HepG2 (cell line): ENCODE data around the gene C2orf49. TPM values are rescaled to one million over a fixed set of nuclear protein-coding genes. Genes with fewer than 3 reads are reported as not detected.

Experiments
- EP300 ChIP-seq, 3 experiments: sonication (generic) in 1 of 3; formaldehyde crosslinking in 1 of 3; IDR thresholded peaks; 2 replicates each; pipeline versions ENCODE4 v1.5.1 to v1.6.1; 2011 to 2020; ENCODE audit warnings: low read depth in 2 of 3, low read length in 2 of 3, borderline replicate concordance in 1 of 3, improper control_type of control experiment in 1 of 3, mild to moderate bottlenecking in 1 of 3, missing genetic modification reagents in 1 of 3, moderate library complexity in 1 of 3
- FOSL2 ChIP-seq: sonication (generic); formaldehyde crosslinking; IDR thresholded peaks from 2 replicates; pipeline ENCODE4 v1.4.0; 2020; ENCODE audit warnings: missing genetic modification reagents
- FOXO1 ChIP-seq: sonication (generic); formaldehyde crosslinking; IDR thresholded peaks from 2 replicates; pipeline ENCODE4 v1.4.0; 2020; ENCODE audit warnings: missing genetic modification reagents
- GATAD2A ChIP-seq: IDR thresholded peaks from 2 replicates; pipeline ENCODE4 v1.6.1; 2016
- PHF21A ChIP-seq: sonication (generic); formaldehyde crosslinking; IDR thresholded peaks from 2 replicates; pipeline ENCODE4 v1.5.0; 2020; ENCODE audit warnings: mild to moderate bottlenecking, missing genetic modification reagents
- SOX5 ChIP-seq: IDR thresholded peaks from 2 replicates; pipeline ENCODE4 v1.6.1; 2016; ENCODE audit warnings: borderline replicate concordance
- XRCC5 ChIP-seq: fragments of 200-400 bp; formaldehyde crosslinking; optimal IDR thresholded peaks from 2 replicates; pipeline ENCODE3; 2017; ENCODE audit warnings: mild to moderate bottlenecking, low read length
- ZBTB38 ChIP-seq: sonication (generic); formaldehyde crosslinking; IDR thresholded peaks from 2 replicates; pipeline ENCODE4 v1.5.1; 2020; ENCODE audit warnings: mild to moderate bottlenecking, missing genetic modification reagents
- ZNF121 ChIP-seq: sonication (generic); formaldehyde crosslinking; IDR thresholded peaks from 2 replicates; pipeline ENCODE4 v1.5.0; 2020; ENCODE audit warnings: mild to moderate bottlenecking, missing genetic modification reagents
- ZNF331 ChIP-seq: sonication (generic); formaldehyde crosslinking; IDR thresholded peaks from 2 replicates; pipeline ENCODE4 v1.4.0; 2020; ENCODE audit warnings: missing genetic modification reagents
- ZNF614 ChIP-seq: IDR thresholded peaks from 2 replicates; pipeline ENCODE4 v1.6.1; 2018; ENCODE audit warnings: missing biosample characterization, missing genetic modification reagents, inconsistent platforms, borderline replicate concordance
- polyA plus RNA-seq, 8 experiments: library from polyadenylated mRNA; depleted of rRNA in 3 of 8; stranded (reverse) in 7 of 8; unstranded in 1 of 8; fragments of >200 nt; fragmentation: Illumina TruSeq in 4 of 8; extraction: Trizol in 4 of 8; gene quantifications; 2 replicates each; pipeline versions ENCODE4 v1.2.1 to v1.2.3, GENCODE V29; 2011 to 2016; ENCODE audit warnings: low read depth in 4 of 8, missing spikeins in 1 of 8, mixed read lengths in 1 of 8; ENCODE audit not compliant: insufficient read depth in 1 of 8
- total RNA-seq, 5 experiments: library from RNA; depleted of rRNA; stranded (reverse); fragments of >200 nt; fragmentation: Illumina TruSeq; extraction: Trizol; gene quantifications; 2 replicates each; pipeline ENCODE4 v1.2.3, GENCODE V29; 2016; ENCODE audit warnings: low read depth in 1 of 5
- TF ChIP-seq, protein P1 (sequence below): sonication (generic); formaldehyde crosslinking; conservative IDR thresholded peaks from 2 replicates; pipeline ENCODE4 v1.4.0; 2020; ENCODE audit warnings: missing genetic modification reagents
- TF ChIP-seq, protein P2 (sequence below): IDR thresholded peaks from 2 replicates; pipeline ENCODE4 v1.4.0; 2020; ENCODE audit warnings: mild to moderate bottlenecking, missing genetic modification reagents
- TF ChIP-seq, protein P3 (sequence below): IDR thresholded peaks from 2 replicates; pipeline ENCODE4 v1.6.1; 2016; ENCODE audit warnings: low read depth

Gene C2orf49
- total and polyA plus RNA-seq, 2 of the 13 experiments (the other 11 are each of a cell fraction or from before 2014, with no cell fraction given) = 24.7 to 28.8 TPM

DNA sequence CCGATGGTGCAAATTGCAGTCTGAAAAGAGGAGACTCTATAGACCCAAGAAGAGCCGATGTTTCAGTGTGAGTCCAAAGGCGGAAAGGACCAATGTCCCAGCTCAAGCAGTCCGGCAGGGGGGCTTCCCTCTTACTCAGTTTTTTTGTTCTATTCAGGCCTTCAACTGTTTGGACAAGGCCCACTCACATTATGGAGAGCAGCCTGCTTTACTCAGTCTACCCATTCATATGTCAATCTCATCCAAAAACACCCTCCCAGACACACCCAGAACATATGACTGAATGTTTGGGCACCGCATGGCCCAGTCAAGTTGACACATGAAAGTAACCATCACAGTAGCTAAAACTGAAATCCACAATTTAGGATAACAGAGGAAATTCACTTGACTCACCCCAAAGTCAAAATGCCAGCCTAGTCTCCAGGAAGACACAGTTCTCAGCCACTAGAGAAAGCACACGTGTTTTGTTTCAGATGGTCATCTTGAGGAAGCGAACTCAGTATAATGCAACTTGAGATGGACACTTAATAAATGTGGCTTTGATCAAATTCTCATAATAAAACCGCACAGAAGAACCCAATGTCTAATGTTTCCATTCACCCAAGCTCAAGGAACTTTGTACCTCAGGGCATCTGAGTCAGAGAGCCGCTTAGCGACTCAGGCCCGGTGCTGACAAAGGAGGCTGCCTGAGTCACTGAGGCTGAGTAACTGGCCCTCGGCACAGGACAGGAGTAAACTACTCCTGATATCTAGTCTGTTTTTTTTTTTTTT lies 59.1 kb downstream of the C2orf49 start (continued):
- TF ChIP-seq ZNF331 (CRISPR knock-in tag) = peak; percentile 26; the same call in 1 of the 2 replicates
- TF ChIP-seq FOXO1 (CRISPR knock-in tag) = 0 out of 2 replicates have a peak, but pooled peaks have one; percentile 17
- TF ChIP-seq, protein P1, sequence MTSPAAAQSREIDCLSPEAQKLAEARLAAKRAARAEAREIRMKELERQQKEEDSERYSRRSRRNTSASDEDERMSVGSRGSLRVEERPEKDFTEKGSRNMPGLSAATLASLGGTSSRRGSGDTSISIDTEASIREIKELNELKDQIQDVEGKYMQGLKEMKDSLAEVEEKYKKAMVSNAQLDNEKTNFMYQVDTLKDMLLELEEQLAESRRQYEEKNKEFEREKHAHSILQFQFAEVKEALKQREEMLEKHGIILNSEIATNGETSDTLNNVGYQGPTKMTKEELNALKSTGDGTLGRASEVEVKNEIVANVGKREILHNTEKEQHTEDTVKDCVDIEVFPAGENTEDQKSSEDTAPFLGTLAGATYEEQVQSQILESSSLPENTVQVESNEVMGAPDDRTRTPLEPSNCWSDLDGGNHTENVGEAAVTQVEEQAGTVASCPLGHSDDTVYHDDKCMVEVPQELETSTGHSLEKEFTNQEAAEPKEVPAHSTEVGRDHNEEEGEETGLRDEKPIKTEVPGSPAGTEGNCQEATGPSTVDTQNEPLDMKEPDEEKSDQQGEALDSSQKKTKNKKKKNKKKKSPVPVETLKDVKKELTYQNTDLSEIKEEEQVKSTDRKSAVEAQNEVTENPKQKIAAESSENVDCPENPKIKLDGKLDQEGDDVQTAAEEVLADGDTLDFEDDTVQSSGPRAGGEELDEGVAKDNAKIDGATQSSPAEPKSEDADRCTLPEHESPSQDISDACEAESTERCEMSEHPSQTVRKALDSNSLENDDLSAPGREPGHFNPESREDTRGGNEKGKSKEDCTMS (CRISPR knock-in tag) = no peak
- peak; percentile 53; the same call in 1 of the 2 replicates for TF ChIP-seq GATAD2A
- peak; percentile 52; the same call in 1 of the 2 replicates for TF ChIP-seq ZBTB38 (CRISPR knock-in tag)
- no peak for TF ChIP-seq PHF21A
- TF ChIP-seq ZNF121 = peak; percentile 34; the same call in 1 of the 2 replicates
- 0 out of 2 replicates have a peak, but pooled peaks have one; percentile 11 for TF ChIP-seq SOX5 (CRISPR knock-in tag)
- TF ChIP-seq, protein P2, sequence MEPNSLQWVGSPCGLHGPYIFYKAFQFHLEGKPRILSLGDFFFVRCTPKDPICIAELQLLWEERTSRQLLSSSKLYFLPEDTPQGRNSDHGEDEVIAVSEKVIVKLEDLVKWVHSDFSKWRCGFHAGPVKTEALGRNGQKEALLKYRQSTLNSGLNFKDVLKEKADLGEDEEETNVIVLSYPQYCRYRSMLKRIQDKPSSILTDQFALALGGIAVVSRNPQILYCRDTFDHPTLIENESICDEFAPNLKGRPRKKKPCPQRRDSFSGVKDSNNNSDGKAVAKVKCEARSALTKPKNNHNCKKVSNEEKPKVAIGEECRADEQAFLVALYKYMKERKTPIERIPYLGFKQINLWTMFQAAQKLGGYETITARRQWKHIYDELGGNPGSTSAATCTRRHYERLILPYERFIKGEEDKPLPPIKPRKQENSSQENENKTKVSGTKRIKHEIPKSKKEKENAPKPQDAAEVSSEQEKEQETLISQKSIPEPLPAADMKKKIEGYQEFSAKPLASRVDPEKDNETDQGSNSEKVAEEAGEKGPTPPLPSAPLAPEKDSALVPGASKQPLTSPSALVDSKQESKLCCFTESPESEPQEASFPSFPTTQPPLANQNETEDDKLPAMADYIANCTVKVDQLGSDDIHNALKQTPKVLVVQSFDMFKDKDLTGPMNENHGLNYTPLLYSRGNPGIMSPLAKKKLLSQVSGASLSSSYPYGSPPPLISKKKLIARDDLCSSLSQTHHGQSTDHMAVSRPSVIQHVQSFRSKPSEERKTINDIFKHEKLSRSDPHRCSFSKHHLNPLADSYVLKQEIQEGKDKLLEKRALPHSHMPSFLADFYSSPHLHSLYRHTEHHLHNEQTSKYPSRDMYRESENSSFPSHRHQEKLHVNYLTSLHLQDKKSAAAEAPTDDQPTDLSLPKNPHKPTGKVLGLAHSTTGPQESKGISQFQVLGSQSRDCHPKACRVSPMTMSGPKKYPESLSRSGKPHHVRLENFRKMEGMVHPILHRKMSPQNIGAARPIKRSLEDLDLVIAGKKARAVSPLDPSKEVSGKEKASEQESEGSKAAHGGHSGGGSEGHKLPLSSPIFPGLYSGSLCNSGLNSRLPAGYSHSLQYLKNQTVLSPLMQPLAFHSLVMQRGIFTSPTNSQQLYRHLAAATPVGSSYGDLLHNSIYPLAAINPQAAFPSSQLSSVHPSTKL (CRISPR knock-in tag) = peak; percentile 47; the same call in 1 of the 2 replicates
- peak in 1 of 2 experiments; percentile 32; a peak in 1 of 4 replicates for TF ChIP-seq EP300 (IDR thresholded peaks at IDR 0.05; ENCODE audit: low read depth in 2 of 2, low read length in 2 of 2)
- no peak for TF ChIP-seq EP300 (CRISPR knock-in tag; IDR thresholded peaks at IDR 0.05; ENCODE audit: borderline replicate concordance)
- 0 out of 2 replicates have a peak, but pooled peaks have one; percentile 30 for TF ChIP-seq ZNF614
- TF ChIP-seq, protein P3, sequence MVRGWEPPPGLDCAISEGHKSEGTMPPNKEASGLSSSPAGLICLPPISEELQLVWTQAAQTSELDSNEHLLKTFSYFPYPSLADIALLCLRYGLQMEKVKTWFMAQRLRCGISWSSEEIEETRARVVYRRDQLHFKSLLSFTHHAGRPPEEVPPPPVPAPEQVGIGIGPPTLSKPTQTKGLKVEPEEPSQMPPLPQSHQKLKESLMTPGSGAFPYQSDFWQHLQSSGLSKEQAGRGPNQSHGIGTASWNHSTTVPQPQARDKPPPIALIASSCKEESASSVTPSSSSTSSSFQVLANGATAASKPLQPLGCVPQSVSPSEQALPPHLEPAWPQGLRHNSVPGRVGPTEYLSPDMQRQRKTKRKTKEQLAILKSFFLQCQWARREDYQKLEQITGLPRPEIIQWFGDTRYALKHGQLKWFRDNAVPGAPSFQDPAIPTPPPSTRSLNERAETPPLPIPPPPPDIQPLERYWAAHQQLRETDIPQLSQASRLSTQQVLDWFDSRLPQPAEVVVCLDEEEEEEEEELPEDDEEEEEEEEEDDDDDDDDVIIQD = 0 out of 2 replicates have a peak, but pooled peaks have one; percentile 17
- peak; percentile 90 for TF ChIP-seq FOSL2
- TF ChIP-seq XRCC5 = peak; percentile 70
